Right atrium auricular region (tissue), 2 donors: Measurements from ENCODE around the gene PSTPIP2. TPM values are rescaled to one million over a fixed set of nuclear protein-coding genes. Genes with fewer than 3 reads are reported as not detected.

Experiments
- DNase-seq: peaks from one replicate; pipeline ENCODE4 v3.0.0-alpha.2; 2019; ENCODE audit warnings: low spot score
- H3K27ac ChIP-seq, 2 donors: fragments of 200-600 bp; sonication (generic); 1 replicate in 1 of 2; 2 replicates in 1 of 2; pipeline ENCODE4 v1.5.1; 2016 to 2019
- H3K27me3 ChIP-seq, 2 donors: fragments of 200-600 bp; sonication (generic); one replicate each; pipeline versions ENCODE4 v1.5.1 to v1.6.0; 2017 to 2019
- H3K36me3 ChIP-seq: fragments of 200-600 bp; sonication (generic); one replicate; pipeline ENCODE4 v1.5.1; 2016
- H3K4me1 ChIP-seq, 2 donors: fragments of 200-600 bp; sonication (generic); one replicate each; pipeline versions ENCODE4 v1.5.1 to v1.6.0; 2017 to 2019
- H3K4me3 ChIP-seq, 2 donors: fragments of 200-600 bp; sonication (generic); 1 replicate in 1 of 2; 2 replicates in 1 of 2; pipeline ENCODE4 v1.5.1; 2017 to 2019; ENCODE audit warnings: mild to moderate bottlenecking in 1 of 2, moderate library complexity in 1 of 2
- H3K9me3 ChIP-seq, 2 donors: fragments of 200-600 bp; sonication (generic); one replicate each; pipeline ENCODE4 v1.5.1; 2019
- CTCF ChIP-seq, 2 donors: fragments of 200-600 bp; sonication (generic); IDR thresholded peaks; one replicate each; pipeline ENCODE4 v1.5.1; 2019; ENCODE audit warnings: antibody characterized with exemption in 2 of 2
- total RNA-seq, 2 donors: library from RNA; depleted of rRNA; stranded (reverse); fragments of >200 nt; gene quantifications; one replicate each; pipeline ENCODE4 v1.1.0, GENCODE V29; 2016

Gene PSTPIP2
- total RNA-seq, 2 donors from 2014 or later: 3.4 to 3.9 TPM

DNA sequence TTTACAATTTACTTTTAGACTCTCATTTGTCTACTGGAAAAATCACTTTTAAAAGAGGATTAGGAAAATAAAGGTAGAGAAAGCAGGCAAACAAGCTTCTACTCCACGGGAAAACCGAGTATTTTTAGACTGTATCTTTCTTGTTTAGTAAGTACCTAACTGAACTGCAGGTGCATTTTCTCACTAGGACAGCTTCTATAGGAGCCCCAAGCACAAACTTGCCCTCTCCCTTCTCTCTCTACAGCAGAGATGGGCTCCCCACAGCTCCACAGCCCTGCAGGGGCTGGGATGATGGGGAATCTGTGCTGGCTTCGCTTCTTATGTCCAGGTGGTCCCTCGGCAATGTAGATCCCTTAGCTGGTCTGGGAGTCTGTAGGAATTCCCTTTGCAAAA, 16.2 kb downstream of the PSTPIP2 start:
- no peak for DNase-seq
- no peak overlapping the region for H3K27ac ChIP-seq
- H3K36me3 ChIP-seq: no peaks in the 10 kb centered on the region
- no peaks in the 10 kb centered on the region for H3K9me3 ChIP-seq
- no peak overlapping the region for H3K4me3 ChIP-seq
- H3K4me1 ChIP-seq: no peaks in the 10 kb centered on the region
- H3K27me3 ChIP-seq: no peaks in the 10 kb centered on the region
- TF ChIP-seq CTCF (IDR thresholded peaks at IDR 0.05): no peak

GRCh38 chr18:46054956-46055837, 16.9 kb downstream of the PSTPIP2 start:
- no peak for TF ChIP-seq CTCF (IDR thresholded peaks at IDR 0.05)
- Histone ChIP-seq H3K27me3 (no peaks in the 10 kb centered on the region), H3K9me3 (no peaks in the 10 kb centered on the region), H3K27ac (no peak overlapping the region), H3K4me1 (no peaks in the 10 kb centered on the region), H3K36me3 (no peaks in the 10 kb centered on the region), H3K4me3 (no peak overlapping the region)
- DNase-seq: no peak

DNA sequence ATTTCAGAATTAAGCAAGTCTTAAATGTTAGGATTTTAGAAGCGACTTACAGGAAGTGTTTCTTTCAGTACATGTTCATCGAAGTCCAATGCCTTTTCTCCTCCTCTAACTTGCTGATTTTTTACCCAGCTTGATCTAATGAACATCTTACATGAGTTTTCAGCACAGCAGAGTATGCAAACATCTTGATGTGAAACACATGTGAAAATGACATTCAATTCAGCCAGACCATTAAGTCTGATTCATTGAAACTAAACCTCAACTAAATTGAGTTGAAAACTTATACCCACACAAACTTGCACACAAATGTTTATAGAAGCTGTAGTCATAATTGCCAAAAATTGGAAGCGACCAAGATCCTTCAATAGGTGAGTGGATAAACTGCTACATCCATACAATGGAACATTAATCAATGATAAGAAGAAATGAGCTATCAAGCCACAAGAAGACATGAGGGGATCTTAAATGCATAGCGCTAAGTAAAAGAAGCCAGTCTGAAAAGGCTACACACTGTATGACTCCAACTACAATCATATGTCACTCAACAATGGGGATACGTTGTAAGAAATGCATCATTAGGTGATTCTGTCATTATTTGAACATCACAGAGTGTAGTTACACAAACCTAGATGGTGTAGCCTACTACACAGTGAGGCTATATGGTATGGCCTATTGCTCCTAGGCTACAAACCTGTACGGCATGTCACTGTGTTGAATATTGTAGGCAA, 18.5 kb downstream of the PSTPIP2 start:
- Histone ChIP-seq H3K4me3 (no peak overlapping the region), H3K9me3 (no peaks in the 10 kb centered on the region), H3K36me3 (no peaks in the 10 kb centered on the region), H3K27ac (no peak overlapping the region), H3K4me1 (no peaks in the 10 kb centered on the region), H3K27me3 (no peaks in the 10 kb centered on the region)
- no peak for DNase-seq
- no peak for TF ChIP-seq CTCF (IDR thresholded peaks at IDR 0.05)

GRCh38 chr18:46051731-46052461, 20.2 kb downstream of the PSTPIP2 start:
- no peak overlapping the region for H3K27ac ChIP-seq
- H3K36me3 ChIP-seq: no peaks in the 10 kb centered on the region
- no peak overlapping the region for H3K4me3 ChIP-seq
- no peak for TF ChIP-seq CTCF (IDR thresholded peaks at IDR 0.05)
- H3K27me3 ChIP-seq: no peaks in the 10 kb centered on the region
- H3K4me1 ChIP-seq: no peaks in the 10 kb centered on the region
- no peaks in the 10 kb centered on the region for H3K9me3 ChIP-seq
- DNase-seq: no peak

DNA sequence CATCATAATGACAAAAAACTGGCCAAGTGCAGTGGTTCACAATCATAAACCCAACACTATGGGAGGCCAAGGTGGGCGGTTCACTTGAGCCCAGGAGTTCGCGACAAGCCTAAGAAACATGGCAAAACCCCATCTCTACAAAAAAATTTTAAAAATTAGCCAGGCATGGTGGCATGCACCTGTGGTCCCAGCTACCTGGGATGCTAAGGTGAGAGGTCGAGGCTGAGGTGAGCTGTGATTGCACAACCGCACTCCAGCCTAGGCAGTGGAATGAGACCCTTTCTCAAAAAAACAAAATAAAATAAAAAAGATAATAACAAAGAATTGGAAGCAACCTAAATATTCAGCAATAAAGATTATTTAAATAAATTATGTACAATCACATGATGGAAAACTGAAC, 21.8 kb downstream of the PSTPIP2 start:
- no peak for DNase-seq
- no peak for TF ChIP-seq CTCF (IDR thresholded peaks at IDR 0.05)
- H3K9me3 ChIP-seq: no peaks in the 10 kb centered on the region

More for the DNA sequence above, 21.8 kb downstream of the PSTPIP2 start:
- H3K4me1 ChIP-seq: no peaks in the 10 kb centered on the region
- no peaks in the 10 kb centered on the region for H3K27me3 ChIP-seq
- H3K4me3 ChIP-seq: no peak overlapping the region
- no peaks in the 10 kb centered on the region for H3K36me3 ChIP-seq
- no peak overlapping the region for H3K27ac ChIP-seq
